A549 (cell line): ENCODE results near the gene UHRF2. TPM values are rescaled to one million over a fixed set of nuclear protein-coding genes. Genes with fewer than 3 reads are reported as not detected.
A peak's percentile ranks its signal among the peaks of the same experiment; 100 is the strongest.

ENCODE experiments used
- ATAC-seq, 2 experiments: fragments of 200-7000 bp in 1 of 2; fragments of >200 bp in 1 of 2; cut with Nextera tagmentation in 1 of 2; cut with Tn5 transposase in 1 of 2; 3 replicates each; pipeline versions ENCODE4 v1.8.0 to v1.9.1; 2018 to 2020; ENCODE audit warnings: mild to moderate bottlenecking in 1 of 2, moderate library complexity in 1 of 2
- CTCF ChIA-PET: fragments of 300-600 bp; sonication (Branson Sonifier 250); formaldehyde crosslinking; extraction: SDS; loops from one replicate; lab custom pipeline; 2021; ENCODE audit warnings: antibody characterized with exemption, inconsistent platforms; lab: Yijun Ruan, JAX
- POLR2A ChIA-PET: fragments of 350-600 bp; formaldehyde crosslinking; extraction: SDS; loops from one replicate; lab custom pipeline; 2021; ENCODE audit warnings: antibody characterized with exemption, inconsistent platforms; lab: Yijun Ruan, JAX
- DNase-seq, 2 experiments: peaks; one replicate each; pipeline versions ENCODE4 v3.0.0 to v3.0.0-alpha.2; 2011 to 2016; ENCODE audit warnings: low read depth in 1 of 2, low spot score in 1 of 2
- FAIRE-seq: peaks from 2 replicates; lab custom pipeline; 2011; peaks lifted over from hg19 to GRCh38; lab: Jason Lieb, UNC
- H3K27ac ChIP-seq, 2 experiments: fragments of >200 bp; sonication (Bioruptor Twin); formaldehyde crosslinking; 3 replicates each; pipeline ENCODE4 v1.5.1; 2016 to 2017
- H3K4me1 ChIP-seq: fragments of >200 bp; sonication (Bioruptor Twin); formaldehyde crosslinking; 3 replicates; pipeline ENCODE4 v1.6.1; 2016
- H3K4me2 ChIP-seq: fragments of >200 bp; sonication (Bioruptor Twin); formaldehyde crosslinking; 3 replicates; pipeline ENCODE4 v1.6.1; 2016
- H3K4me3 ChIP-seq: fragments of >200 bp; sonication (Bioruptor Twin); formaldehyde crosslinking; 3 replicates; pipeline ENCODE4 v1.5.1; 2016
- H3K9me3 ChIP-seq: fragments of >200 bp; sonication (Bioruptor Twin); formaldehyde crosslinking; 3 replicates; pipeline ENCODE4 v1.6.1; 2016
- CBX2 ChIP-seq: fragments of 200-600 bp; sonication (generic); IDR thresholded peaks from 2 replicates; pipeline ENCODE4 v1.6.1; 2016; ENCODE audit warnings: low read depth, mild to moderate bottlenecking, borderline replicate concordance
- CHD2 ChIP-seq: fragments of 150-350 bp; IDR thresholded peaks from 2 replicates; pipeline ENCODE4 v1.6.1; 2014; ENCODE audit warnings: low read length; ENCODE audit not compliant: partially characterized antibody
- CHD4 ChIP-seq: fragments of 200-600 bp; sonication (generic); IDR thresholded peaks from 2 replicates; pipeline ENCODE4 v1.6.1; 2016; ENCODE audit warnings: antibody characterized with exemption, mild to moderate bottlenecking, borderline replicate concordance
- CTCF ChIP-seq: fragments of >200 bp; sonication (Bioruptor Twin); formaldehyde crosslinking; IDR thresholded peaks from 3 replicates; pipeline ENCODE4 v1.5.1; 2016
- ELK1 ChIP-seq: fragments of 150-350 bp; IDR thresholded peaks from 2 replicates; pipeline ENCODE4 v1.6.1; 2014; ENCODE audit warnings: low read depth, mild to moderate bottlenecking, low read length
- EP300 ChIP-seq, 2 experiments: fragments of >200 bp; sonication (Bioruptor Twin); formaldehyde crosslinking; IDR thresholded peaks; 2 replicates in 1 of 2; 3 replicates in 1 of 2; pipeline ENCODE4 v1.6.1; 2016 to 2017
- FOSB ChIP-seq: fragments of 250-450 bp; sonication (Bioruptor Pico); IDR thresholded peaks from 2 replicates; pipeline ENCODE4 v1.5.0; 2020; ENCODE audit warnings: mild to moderate bottlenecking, moderate library complexity
- GATA3 ChIP-seq: IDR thresholded peaks from 2 replicates; pipeline ENCODE4 v1.6.1; 2012; ENCODE audit warnings: borderline replicate concordance
- HOXB13 ChIP-seq: fragments of 250-450 bp; sonication (Bioruptor Pico); IDR thresholded peaks from 2 replicates; pipeline ENCODE4 v1.5.0; 2020; ENCODE audit warnings: low read depth, mild to moderate bottlenecking, moderate library complexity
- JUN ChIP-seq, 2 experiments: fragments of >200 bp; sonication (Bioruptor Twin); formaldehyde crosslinking; IDR thresholded peaks; 2 replicates in 1 of 2; 3 replicates in 1 of 2; pipeline ENCODE4 v1.6.1; 2016 to 2017
- KDM5A ChIP-seq: fragments of 200-600 bp; sonication (generic); IDR thresholded peaks from 2 replicates; pipeline ENCODE4 v1.6.1; 2016; ENCODE audit warnings: antibody characterized with exemption, mild to moderate bottlenecking
- MAX ChIP-seq: IDR thresholded peaks from 2 replicates; pipeline ENCODE4 v1.6.1; 2012
- MAZ ChIP-seq: fragments of 150-350 bp; IDR thresholded peaks from 2 replicates; pipeline ENCODE4 v1.6.1; 2014; ENCODE audit warnings: antibody characterized with exemption, low read depth, low read length, borderline replicate concordance
- NFE2L2 ChIP-seq: fragments of 150-350 bp; conservative IDR thresholded peaks from 2 replicates; pipeline ENCODE4 v1.6.1; 2014; ENCODE audit warnings: low read length
- NPAS2 ChIP-seq: fragments of 250-450 bp; sonication (Bioruptor Pico); IDR thresholded peaks from 2 replicates; pipeline ENCODE4 v1.8.0; 2022; ENCODE audit warnings: mild to moderate bottlenecking, moderate library complexity, borderline replicate concordance
- POLR2A ChIP-seq: IDR thresholded peaks from 2 replicates; pipeline ENCODE4 v1.6.1; 2012; ENCODE audit warnings: mild to moderate bottlenecking, low read length
- POLR2AphosphoS2 ChIP-seq: conservative IDR thresholded peaks from 2 replicates; pipeline ENCODE4 v1.6.1; 2012; ENCODE audit warnings: low read length, improper control_type of control experiment, inconsistent platforms
- RARB ChIP-seq: fragments of 250-450 bp; sonication (Bioruptor Pico); IDR thresholded peaks from 2 replicates; pipeline ENCODE4 v1.8.0; 2021; ENCODE audit warnings: mild to moderate bottlenecking, moderate library complexity
- RCOR1 ChIP-seq: fragments of 150-350 bp; IDR thresholded peaks from 2 replicates; pipeline ENCODE4 v1.6.1; 2014; ENCODE audit warnings: antibody characterized with exemption, low read length, low read depth
- RNF2 ChIP-seq: fragments of 200-600 bp; sonication (generic); IDR thresholded peaks from 2 replicates; pipeline ENCODE4 v1.6.1; 2016; ENCODE audit warnings: low read depth, mild to moderate bottlenecking, antibody characterized with exemption, moderate library complexity, borderline replicate concordance
- SMC3 ChIP-seq: fragments of >200 bp; sonication (Bioruptor Twin); formaldehyde crosslinking; IDR thresholded peaks from 3 replicates; pipeline ENCODE4 v1.6.1; 2018; ENCODE audit warnings: inconsistent platforms
- TFCP2L1 ChIP-seq: fragments of 250-450 bp; sonication (Bioruptor Pico); IDR thresholded peaks from 2 replicates; pipeline ENCODE4 v1.5.0; 2021; ENCODE audit warnings: mild to moderate bottlenecking
- TP53 ChIP-seq: fragments of 250-450 bp; sonication (Bioruptor Pico); IDR thresholded peaks from 2 replicates; pipeline ENCODE4 v1.5.0; 2021; ENCODE audit warnings: mild to moderate bottlenecking, moderate library complexity
- ZC3H11A ChIP-seq: fragments of 450-650 bp; IDR thresholded peaks from 2 replicates; pipeline ENCODE4 v1.6.1; 2014; ENCODE audit warnings: antibody characterized with exemption, mild to moderate bottlenecking
- ZFP36 ChIP-seq: fragments of 450-650 bp; IDR thresholded peaks from 2 replicates; pipeline ENCODE4 v1.6.1; 2014; ENCODE audit warnings: borderline replicate concordance; ENCODE audit not compliant: partially characterized antibody
- WGBS: methylation state at CpG from one replicate; pipeline ENCODE4 v1.1.6; 2017; ENCODE audit errors: missing lambda C conversion rate; 5-methylcytosine and 5-hydroxymethylcytosine counted together
- polyA plus RNA-seq, 4 experiments: library from polyadenylated mRNA; depleted of rRNA in 3 of 4; stranded (reverse); fragments of >200 nt; fragmentation: RNase III in 1 of 4; extraction: RNeasy Plus Mini Kit Qiagen cat#74134 plus additional on column Dnase treatment in 1 of 4; gene quantifications; 2 replicates in 3 of 4; 3 replicates in 1 of 4; pipeline ENCODE4 v1.2.3, GENCODE V29; 2011 to 2017
- TF ChIP-seq, protein P1 (sequence below): fragments of 450-650 bp; IDR thresholded peaks from 2 replicates; pipeline ENCODE4 v1.6.1; 2014; ENCODE audit warnings: antibody characterized with exemption
- TF ChIP-seq, protein P2 (sequence below): fragments of >200 bp; sonication (Bioruptor Twin); formaldehyde crosslinking; IDR thresholded peaks from 2 replicates; pipeline ENCODE4 v1.6.1; 2016
- TF ChIP-seq, protein P3 (sequence below): fragments of 200-600 bp; sonication (generic); IDR thresholded peaks from 2 replicates; pipeline ENCODE4 v1.6.1; 2016; ENCODE audit warnings: antibody characterized with exemption, mild to moderate bottlenecking, moderate library complexity

Gene UHRF2
- polyA plus RNA-seq, 2 of the 4 experiments (the other 2 are of a cell fraction), result 28.6 to 74.3 TPM

DNA sequence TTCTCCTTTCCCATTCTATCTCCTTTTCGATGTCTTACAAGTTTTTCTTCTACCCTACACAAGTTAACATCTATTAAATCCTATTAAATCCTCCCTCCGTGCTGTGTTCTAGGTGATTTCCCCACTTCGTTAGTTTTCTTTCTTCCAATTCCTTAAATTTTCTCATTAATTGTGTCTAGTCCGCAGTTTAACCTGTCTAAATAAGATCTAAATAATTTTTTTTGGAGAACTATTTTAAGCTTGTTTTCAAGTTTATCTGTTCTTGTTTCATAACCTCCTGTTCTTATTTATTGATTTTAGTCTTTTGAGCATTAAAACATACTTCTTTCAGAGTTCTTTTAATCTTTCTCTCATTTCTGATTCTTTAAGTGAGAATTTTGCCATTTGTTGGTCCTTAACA lies 109.3 kb downstream of the UHRF2 start:
- no peak for FAIRE-seq
- DNase-seq, result no peak
- Histone ChIP-seq H3K4me2 (no peak overlapping the region), H3K4me3 (no peak overlapping the region), H3K27ac (no peak overlapping the region), H3K4me1 (no peaks in the 10 kb centered on the region), H3K9me3 (no peaks in the 10 kb centered on the region)
- 93% methylated on average over 4 of the region's 4 CpGs for WGBS
- TF ChIP-seq HOXB13 (CRISPR knock-in tag), result no peak
- TF ChIP-seq CBX2, result no peak
- no peak for TF ChIP-seq NFE2L2
- no peak for TF ChIP-seq EP300 (IDR thresholded peaks at IDR 0.05)
- TF ChIP-seq SMC3, result no peak
- no peak for TF ChIP-seq POLR2AphosphoS2
- TF ChIP-seq RARB (CRISPR knock-in tag), result no peak
- TF ChIP-seq, protein P1, sequence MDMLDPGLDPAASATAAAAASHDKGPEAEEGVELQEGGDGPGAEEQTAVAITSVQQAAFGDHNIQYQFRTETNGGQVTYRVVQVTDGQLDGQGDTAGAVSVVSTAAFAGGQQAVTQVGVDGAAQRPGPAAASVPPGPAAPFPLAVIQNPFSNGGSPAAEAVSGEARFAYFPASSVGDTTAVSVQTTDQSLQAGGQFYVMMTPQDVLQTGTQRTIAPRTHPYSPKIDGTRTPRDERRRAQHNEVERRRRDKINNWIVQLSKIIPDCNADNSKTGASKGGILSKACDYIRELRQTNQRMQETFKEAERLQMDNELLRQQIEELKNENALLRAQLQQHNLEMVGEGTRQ, result no peak
- no peak for TF ChIP-seq JUN (IDR thresholded peaks at IDR 0.05)
- no peak for TF ChIP-seq TP53 (CRISPR knock-in tag)
- TF ChIP-seq ELK1, result no peak
- no peak for TF ChIP-seq ZC3H11A
- TF ChIP-seq NPAS2, result no peak
- TF ChIP-seq GATA3, result no peak
- TF ChIP-seq POLR2A, result no peak
- TF ChIP-seq KDM5A, result no peak
- TF ChIP-seq ZFP36, result no peak
- TF ChIP-seq MAX, result no peak
- TF ChIP-seq, protein P2, sequence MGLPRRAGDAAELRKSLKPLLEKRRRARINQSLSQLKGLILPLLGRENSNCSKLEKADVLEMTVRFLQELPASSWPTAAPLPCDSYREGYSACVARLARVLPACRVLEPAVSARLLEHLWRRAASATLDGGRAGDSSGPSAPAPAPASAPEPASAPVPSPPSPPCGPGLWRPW, result no peak
- no peak for TF ChIP-seq MAZ
- ChIA-PET CTCF (no interaction called here), POLR2A (no interaction called here)
- ATAC-seq, result no peak

- Histone ChIP-seq H3K27ac (no peak overlapping the region), H3K4me2 (no peak overlapping the region), H3K4me1 (no peaks in the 10 kb centered on the region), H3K9me3 (no peaks in the 10 kb centered on the region), H3K4me3 (no peak overlapping the region)
- WGBS, result 85% methylated on average over 2 of the region's 2 CpGs
- ChIA-PET CTCF (interaction anchor here (0.8 to 1.4 kb wide), 2 partner anchors 18 to 19 kb away, joined by 3 read pairs; no protein-coding TSS in a partner anchor), POLR2A (no interaction called here)
- peak in 1 of 2 experiments; percentile 36; a peak in 1 of 6 replicates for ATAC-seq
- DNase-seq, result no peak
- no peak for FAIRE-seq
- TF ChIP-seq SMC3, result no peak
- no peak for TF ChIP-seq FOSB
- no peak for TF ChIP-seq POLR2A
- TF ChIP-seq RCOR1, result no peak
- TF ChIP-seq TFCP2L1 (CRISPR knock-in tag), result no peak
- TF ChIP-seq NPAS2, result no peak
- no peak for TF ChIP-seq NFE2L2
- TF ChIP-seq EP300 (IDR thresholded peaks at IDR 0.05), result no peak
- no peak for TF ChIP-seq POLR2AphosphoS2
- TF ChIP-seq HOXB13 (CRISPR knock-in tag), result no peak
- no peak for TF ChIP-seq ZC3H11A
- no peak for TF ChIP-seq CTCF
- TF ChIP-seq KDM5A, result no peak
- TF ChIP-seq CHD2, result no peak
- TF ChIP-seq RNF2, result no peak
- no peak for TF ChIP-seq CHD4
- TF ChIP-seq RARB (CRISPR knock-in tag), result no peak
- TF ChIP-seq, protein P3, sequence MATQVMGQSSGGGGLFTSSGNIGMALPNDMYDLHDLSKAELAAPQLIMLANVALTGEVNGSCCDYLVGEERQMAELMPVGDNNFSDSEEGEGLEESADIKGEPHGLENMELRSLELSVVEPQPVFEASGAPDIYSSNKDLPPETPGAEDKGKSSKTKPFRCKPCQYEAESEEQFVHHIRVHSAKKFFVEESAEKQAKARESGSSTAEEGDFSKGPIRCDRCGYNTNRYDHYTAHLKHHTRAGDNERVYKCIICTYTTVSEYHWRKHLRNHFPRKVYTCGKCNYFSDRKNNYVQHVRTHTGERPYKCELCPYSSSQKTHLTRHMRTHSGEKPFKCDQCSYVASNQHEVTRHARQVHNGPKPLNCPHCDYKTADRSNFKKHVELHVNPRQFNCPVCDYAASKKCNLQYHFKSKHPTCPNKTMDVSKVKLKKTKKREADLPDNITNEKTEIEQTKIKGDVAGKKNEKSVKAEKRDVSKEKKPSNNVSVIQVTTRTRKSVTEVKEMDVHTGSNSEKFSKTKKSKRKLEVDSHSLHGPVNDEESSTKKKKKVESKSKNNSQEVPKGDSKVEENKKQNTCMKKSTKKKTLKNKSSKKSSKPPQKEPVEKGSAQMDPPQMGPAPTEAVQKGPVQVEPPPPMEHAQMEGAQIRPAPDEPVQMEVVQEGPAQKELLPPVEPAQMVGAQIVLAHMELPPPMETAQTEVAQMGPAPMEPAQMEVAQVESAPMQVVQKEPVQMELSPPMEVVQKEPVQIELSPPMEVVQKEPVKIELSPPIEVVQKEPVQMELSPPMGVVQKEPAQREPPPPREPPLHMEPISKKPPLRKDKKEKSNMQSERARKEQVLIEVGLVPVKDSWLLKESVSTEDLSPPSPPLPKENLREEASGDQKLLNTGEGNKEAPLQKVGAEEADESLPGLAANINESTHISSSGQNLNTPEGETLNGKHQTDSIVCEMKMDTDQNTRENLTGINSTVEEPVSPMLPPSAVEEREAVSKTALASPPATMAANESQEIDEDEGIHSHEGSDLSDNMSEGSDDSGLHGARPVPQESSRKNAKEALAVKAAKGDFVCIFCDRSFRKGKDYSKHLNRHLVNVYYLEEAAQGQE, result no peak
Observed at GRCh38 chr9:6525326-6526045, 112.5 kb downstream of the UHRF2 start.
